GM12874 (cell line): ENCODE data around the gene CYP2C18.

Source experiments
- TF ChIP-seq, protein P1 (sequence below): IDR thresholded peaks from 2 replicates; pipeline ENCODE4 v1.5.1; 2011; ENCODE audit warnings: low read depth, mild to moderate bottlenecking, control low read depth, low read length, moderate library complexity; ENCODE audit not compliant: insufficient read depth

CYP2C18 gene

DNA sequence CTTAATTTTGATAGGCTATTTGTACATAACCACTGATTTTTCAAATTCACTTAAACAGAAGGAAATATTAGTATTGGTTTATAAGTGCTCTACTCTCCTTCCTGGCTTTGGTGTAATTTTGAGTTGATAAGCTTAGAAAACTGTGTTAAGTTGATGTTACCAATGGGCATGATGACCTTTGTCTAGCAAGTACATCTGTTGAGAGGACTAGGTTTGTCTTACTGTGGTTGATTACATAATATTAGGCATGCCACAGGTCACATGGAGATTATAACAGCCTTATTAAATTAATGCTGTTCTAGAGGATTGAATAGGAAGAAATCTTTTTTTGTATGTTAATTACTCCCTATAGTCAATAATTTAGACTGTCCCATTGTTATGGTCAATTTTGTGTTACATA is 27.0 kb downstream of the CYP2C18 start:
- TF ChIP-seq, protein P1, sequence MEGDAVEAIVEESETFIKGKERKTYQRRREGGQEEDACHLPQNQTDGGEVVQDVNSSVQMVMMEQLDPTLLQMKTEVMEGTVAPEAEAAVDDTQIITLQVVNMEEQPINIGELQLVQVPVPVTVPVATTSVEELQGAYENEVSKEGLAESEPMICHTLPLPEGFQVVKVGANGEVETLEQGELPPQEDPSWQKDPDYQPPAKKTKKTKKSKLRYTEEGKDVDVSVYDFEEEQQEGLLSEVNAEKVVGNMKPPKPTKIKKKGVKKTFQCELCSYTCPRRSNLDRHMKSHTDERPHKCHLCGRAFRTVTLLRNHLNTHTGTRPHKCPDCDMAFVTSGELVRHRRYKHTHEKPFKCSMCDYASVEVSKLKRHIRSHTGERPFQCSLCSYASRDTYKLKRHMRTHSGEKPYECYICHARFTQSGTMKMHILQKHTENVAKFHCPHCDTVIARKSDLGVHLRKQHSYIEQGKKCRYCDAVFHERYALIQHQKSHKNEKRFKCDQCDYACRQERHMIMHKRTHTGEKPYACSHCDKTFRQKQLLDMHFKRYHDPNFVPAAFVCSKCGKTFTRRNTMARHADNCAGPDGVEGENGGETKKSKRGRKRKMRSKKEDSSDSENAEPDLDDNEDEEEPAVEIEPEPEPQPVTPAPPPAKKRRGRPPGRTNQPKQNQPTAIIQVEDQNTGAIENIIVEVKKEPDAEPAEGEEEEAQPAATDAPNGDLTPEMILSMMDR: no peak

DNA sequence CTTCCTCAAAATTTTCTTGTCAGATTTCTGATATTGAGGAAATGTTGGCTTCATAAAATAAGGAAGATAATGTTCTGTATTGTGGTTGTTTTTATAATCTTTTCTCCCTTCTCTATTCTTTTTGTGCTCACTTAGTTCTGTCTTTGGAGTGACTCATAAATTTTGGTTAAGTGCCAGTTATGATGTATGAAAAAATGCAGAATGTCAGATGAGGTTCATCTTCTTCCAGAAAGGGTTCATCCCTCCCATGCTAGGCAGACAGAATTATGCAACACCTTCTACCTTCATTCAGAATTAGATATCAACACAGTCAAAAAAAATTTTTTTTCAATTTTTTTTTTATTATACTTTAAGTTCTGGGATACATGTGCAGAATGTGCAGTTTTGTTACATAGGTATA is 42.3 kb downstream of the CYP2C18 start:
- TF ChIP-seq, protein P1: no peak

DNA sequence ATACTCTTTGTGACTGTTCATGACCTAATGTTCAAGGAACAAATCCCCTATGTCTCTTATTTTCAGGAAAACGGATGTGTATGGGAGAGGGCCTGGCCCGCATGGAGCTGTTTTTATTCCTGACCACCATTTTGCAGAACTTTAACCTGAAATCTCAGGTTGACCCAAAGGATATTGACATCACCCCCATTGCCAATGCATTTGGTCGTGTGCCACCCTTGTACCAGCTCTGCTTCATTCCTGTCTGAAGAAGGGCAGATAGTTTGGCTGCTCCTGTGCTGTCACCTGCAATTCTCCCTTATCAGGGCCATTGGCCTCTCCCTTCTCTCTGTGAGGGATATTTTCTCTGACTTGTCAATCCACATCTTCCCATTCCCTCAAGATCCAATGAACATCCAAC is 51.7 kb downstream of the CYP2C18 start:
- TF ChIP-seq, protein P1: no peak

DNA sequence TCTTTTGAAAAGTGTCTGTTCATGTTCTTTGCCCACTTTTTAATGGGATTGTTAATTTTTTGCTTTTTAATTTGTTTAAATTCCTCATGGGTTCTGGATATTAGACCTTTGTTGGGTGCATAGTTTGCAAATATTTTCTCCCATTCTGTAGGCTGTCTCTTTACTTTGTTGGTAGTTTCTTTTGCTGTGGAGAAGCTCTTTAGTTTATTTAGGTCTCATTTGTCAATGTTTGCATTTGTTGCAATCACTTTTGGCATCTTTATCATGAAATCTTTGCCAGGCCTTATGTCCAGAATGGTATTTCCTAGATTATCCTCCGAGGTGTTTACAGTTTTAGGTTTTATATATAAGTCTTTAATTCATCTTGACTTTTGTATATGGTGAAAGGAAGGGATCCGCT is 55.1 kb downstream of the CYP2C18 start:
- TF ChIP-seq, protein P1: no peak

DNA sequence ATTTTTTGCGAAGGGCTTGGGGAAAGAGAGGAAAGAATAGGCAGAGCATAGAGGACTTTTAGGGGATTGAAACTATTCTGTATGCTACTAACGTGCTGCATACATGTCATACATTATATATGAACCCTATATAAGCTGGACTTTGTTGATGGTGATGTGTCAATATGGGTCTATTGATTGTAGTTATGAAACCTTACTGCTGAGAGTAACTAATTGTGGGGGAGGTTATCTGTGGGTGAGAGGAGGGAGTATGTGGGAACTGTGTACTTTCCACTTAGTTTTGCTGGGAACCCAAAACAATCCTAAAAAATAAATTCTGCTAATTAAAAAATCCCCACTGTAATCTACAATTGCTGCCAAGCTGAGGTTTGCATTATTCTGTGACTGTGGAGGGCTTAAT is 63.6 kb downstream of the CYP2C18 start:
- TF ChIP-seq, protein P1: no peak

DNA sequence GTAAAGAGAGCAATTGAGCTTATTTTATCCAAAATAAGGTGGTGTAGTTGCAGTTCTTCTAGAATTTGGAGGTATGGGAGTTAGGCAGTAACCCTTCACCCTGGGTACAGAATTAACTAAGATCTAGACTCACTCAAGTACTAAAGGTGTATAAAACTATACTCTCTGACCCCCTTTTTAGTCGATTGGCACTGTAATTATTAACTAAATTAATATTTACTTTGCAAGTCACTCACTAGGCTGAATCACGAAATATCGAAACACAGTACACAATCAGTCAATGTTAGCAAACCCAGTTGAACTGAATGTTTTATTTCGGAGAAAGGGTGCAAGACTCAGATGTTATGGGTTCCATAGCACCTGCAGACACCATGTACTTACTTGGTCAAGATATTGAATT is 64.3 kb downstream of the CYP2C18 start:
- TF ChIP-seq, protein P1: no peak

DNA sequence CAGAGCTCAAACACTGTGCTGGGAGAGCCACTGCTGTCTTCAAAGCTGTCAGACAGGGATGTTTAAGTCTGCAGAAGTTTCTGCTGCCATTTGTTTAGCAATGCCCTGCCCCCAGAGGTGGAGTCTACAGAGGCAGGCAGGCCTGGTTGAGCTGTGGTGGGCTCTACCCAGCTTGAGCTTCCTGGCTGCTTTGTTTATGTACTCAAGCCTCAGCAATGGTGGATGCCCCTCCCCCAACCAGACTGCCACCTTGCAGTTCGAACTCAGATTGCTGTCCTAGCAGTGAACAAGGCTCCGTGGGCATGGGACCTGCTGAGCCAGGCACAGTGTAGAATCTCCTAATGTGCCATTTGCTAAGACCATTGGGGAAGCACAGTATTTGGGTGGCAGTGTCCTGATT is 74.4 kb downstream of the CYP2C18 start:
- TF ChIP-seq, protein P1: no peak
